Erythroblast (primary cell): Measurements from ENCODE around the gene PDZRN4.

Experiments
- GATA1 ChIP-seq: IDR thresholded peaks from 2 replicates; pipeline ENCODE4 v1.6.1; 2011; ENCODE audit warnings: low read depth, mild to moderate bottlenecking, control low read depth, low read length, moderate library complexity
- POLR2A ChIP-seq: IDR thresholded peaks from 2 replicates; pipeline ENCODE4 v1.6.1; 2011; ENCODE audit warnings: mild to moderate bottlenecking, low read length

DNA sequence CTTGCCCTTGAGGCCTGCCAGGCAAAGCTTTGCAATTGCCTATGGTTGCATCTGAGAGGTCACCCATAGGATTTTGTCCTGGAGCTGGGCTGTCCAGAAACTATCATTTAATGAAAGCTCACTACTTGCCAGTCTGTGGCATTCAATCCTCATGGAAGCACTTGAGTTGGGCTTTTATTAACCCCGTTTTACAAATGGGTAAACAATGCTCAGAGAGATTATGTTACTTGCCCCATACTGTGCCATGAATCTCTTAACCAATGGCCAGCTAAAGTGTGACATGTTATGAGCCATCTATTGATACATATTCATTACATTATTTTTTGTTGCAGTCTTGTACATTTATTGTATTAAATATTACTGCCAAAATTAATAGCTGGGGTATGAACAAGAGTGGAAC, 35.9 kb downstream of the PDZRN4 start:
- TF ChIP-seq POLR2A (no peak), GATA1 (no peak)
